ENCODE data around the gene MRPL1.
"Not testable (repeated sequence)": the region's sequence is repeated elsewhere in the genome, so short reads cannot be mapped to it uniquely, and the experiment has no call there.

Gene MRPL1

GRCh38 chr4:77861495-77861894 is 1.1 kb upstream of the MRPL1 start:
- no peak for DNase-seq (ENCODE audit: low read depth)
- no peak for TF ChIP-seq CTCF (IDR thresholded peaks at IDR 0.05; ENCODE audit: low read depth, low read length, missing control alignments)
- in situ Hi-C loops (cut with HindIII; ENCODE audit: low sequenced_read_pairs), result no loop called here
- H3K4me3 ChIP-seq (ENCODE audit: low read depth, low read length), result no peak overlapping the region

- peak overlapping the region; percentile 79 for H3K4me3 ChIP-seq (ENCODE audit: low read depth, low read length)
- in situ Hi-C loops (cut with HindIII; ENCODE audit: low sequenced_read_pairs); DNase-seq (ENCODE audit: low read depth): not testable (repeated sequence)
These were observed 711 bp downstream of the MRPL1 start for GRCh38 chr4:77863341-77863740.

GRCh38 chr4:77865259-77865658 is 2.6 kb downstream of the MRPL1 start:
- no peak for DNase-seq (ENCODE audit: low read depth)
- in situ Hi-C loops (cut with HindIII; ENCODE audit: low sequenced_read_pairs), result no loop called here
- H3K4me3 ChIP-seq (ENCODE audit: low read depth, low read length), result no peak overlapping the region
- no peak for TF ChIP-seq CTCF (IDR thresholded peaks at IDR 0.05; ENCODE audit: low read depth, low read length, missing control alignments)

GRCh38 chr4:77872723-77873445 is 10.3 kb downstream of the MRPL1 start:
- in situ Hi-C loops (cut with HindIII; ENCODE audit: low sequenced_read_pairs), result no loop called here
- no peak for TF ChIP-seq CTCF (IDR thresholded peaks at IDR 0.05; ENCODE audit: low read depth, low read length, missing control alignments)
- no peak overlapping the region for H3K4me3 ChIP-seq (ENCODE audit: low read depth, low read length)
- no peak for DNase-seq (ENCODE audit: low read depth)

- no peak overlapping the region for H3K4me3 ChIP-seq (ENCODE audit: low read depth, low read length)
- no peak for DNase-seq (ENCODE audit: low read depth)
- in situ Hi-C loops (cut with HindIII; ENCODE audit: low sequenced_read_pairs), result no loop called here
These were observed 14.5 kb downstream of the MRPL1 start for GRCh38 chr4:77877167-77877566.

GRCh38 chr4:77877771-77878565 is 15.3 kb downstream of the MRPL1 start:
- H3K4me3 ChIP-seq (ENCODE audit: low read depth, low read length), result no peak overlapping the region
- no peak for TF ChIP-seq CTCF (IDR thresholded peaks at IDR 0.05; ENCODE audit: low read depth, low read length, missing control alignments)
- no peak for DNase-seq (ENCODE audit: low read depth)
- in situ Hi-C loops (cut with HindIII; ENCODE audit: low sequenced_read_pairs), result no loop called here

More at GRCh38 chr4:77877167-77877566, 14.5 kb downstream of the MRPL1 start:
- no peak for TF ChIP-seq CTCF (IDR thresholded peaks at IDR 0.05; ENCODE audit: low read depth, low read length, missing control alignments)

GRCh38 chr4:77880784-77881183 is 18.2 kb downstream of the MRPL1 start:
- no peak for TF ChIP-seq CTCF (IDR thresholded peaks at IDR 0.05; ENCODE audit: low read depth, low read length, missing control alignments)

More at GRCh38 chr4:77880784-77881183, 18.2 kb downstream of the MRPL1 start:
- H3K4me3 ChIP-seq (ENCODE audit: low read depth, low read length), result no peak overlapping the region
- no peak for DNase-seq (ENCODE audit: low read depth)
- in situ Hi-C loops (cut with HindIII; ENCODE audit: low sequenced_read_pairs), result no loop called here
